GM12874 (cell line): ENCODE results near the gene TERT.

Experiments
- CTCF ChIP-seq: IDR thresholded peaks from 2 replicates; pipeline ENCODE4 v1.5.1; 2011; ENCODE audit warnings: low read depth, mild to moderate bottlenecking, control low read depth, low read length, moderate library complexity; ENCODE audit not compliant: insufficient read depth

The TERT gene

GRCh38 chr5:1278216-1278615 lies 16.7 kb downstream of the TERT start:
- no peak for TF ChIP-seq CTCF

- TF ChIP-seq CTCF = no peak
These were observed 17.1 kb downstream of the TERT start for GRCh38 chr5:1277781-1278180.

- TF ChIP-seq CTCF = no peak
These were observed 17.5 kb downstream of the TERT start for GRCh38 chr5:1277331-1277730.

GRCh38 chr5:1276930-1277329 lies 17.9 kb downstream of the TERT start:
- no peak for TF ChIP-seq CTCF

- no peak for TF ChIP-seq CTCF
These were observed 20.4 kb downstream of the TERT start for GRCh38 chr5:1274471-1274870.

GRCh38 chr5:1273745-1274144 lies 21.1 kb downstream of the TERT start:
- TF ChIP-seq CTCF = no peak

GRCh38 chr5:1272201-1272600 lies 22.7 kb downstream of the TERT start:
- no peak for TF ChIP-seq CTCF
